ENCODE results near the gene ARRB2.

Gene ARRB2

GRCh38 chr17:4764595-4764994, 54.2 kb downstream of the ARRB2 start:
- DNase-seq (ENCODE audit: low spot score): peak; percentile 84

- DNase-seq (ENCODE audit: low spot score): no peak
Observed at GRCh38 chr17:4766201-4766600, 55.8 kb downstream of the ARRB2 start.

GRCh38 chr17:4766723-4767122, 56.3 kb downstream of the ARRB2 start:
- no peak for DNase-seq (ENCODE audit: low spot score)

GRCh38 chr17:4768298-4768697, 57.9 kb downstream of the ARRB2 start:
- DNase-seq (ENCODE audit: low spot score): peak; percentile 31

GRCh38 chr17:4769628-4770027, 59.2 kb downstream of the ARRB2 start:
- no peak for DNase-seq (ENCODE audit: low spot score)

Data from pons (tissue), 1 donor.